HepG2 (cell line): ENCODE measurements around the gene CPEB3. TPM values are rescaled to one million over a fixed set of nuclear protein-coding genes. Genes with fewer than 3 reads are reported as not detected.

ENCODE experiments used
- ATAC-seq: fragments of 200-7000 bp; cut with Tn5 transposase; 3 replicates; pipeline ENCODE4 v1.9.1; 2020; ENCODE audit warnings: mild to moderate bottlenecking, moderate library complexity
- BruUV-seq: library from RNA; stranded (reverse); fragments of 400-500 nt; replicated peaks from 2 replicates; lab custom pipeline; 2021; lab: Mats Ljungman, UMichigan
- CTCF ChIA-PET: fragments of 300-600 bp; formaldehyde crosslinking; extraction: SDS; loops from one replicate; lab custom pipeline; 2021; ENCODE audit warnings: low total read pairs, inconsistent platforms, low intra/inter-chr PET ratio; lab: Yijun Ruan, JAX
- POLR2A ChIA-PET: fragments of 350-600 bp; sonication (Branson Sonifier 250); formaldehyde crosslinking; loops from one replicate; lab custom pipeline; 2020; ENCODE audit warnings: antibody characterized with exemption, inconsistent platforms; lab: Yijun Ruan, JAX
- DNase-seq: peaks from one replicate; pipeline ENCODE4 v3.0.0-alpha.2; 2015; ENCODE audit warnings: low spot score
- FAIRE-seq: peaks from 3 replicates; lab custom pipeline; 2011; peaks lifted over from hg19 to GRCh38; lab: Jason Lieb, UNC
- H2AFZ ChIP-seq: one replicate; pipeline ENCODE4 v1.6.1; 2011; ENCODE audit warnings: low read length, inconsistent platforms
- H3K27ac ChIP-seq: fragments of 300-600 bp; 3 replicates; pipeline ENCODE4 v1.8.0; 2011; ENCODE audit warnings: mixed run types, mild to moderate bottlenecking, mixed read lengths, low read length, inconsistent platforms; ENCODE audit not compliant: insufficient read depth; ENCODE audit errors: extremely low read length
- H3K27me3 ChIP-seq, 2 experiments: fragments of 200-600 bp in 1 of 2; 2 replicates in 1 of 2; 3 replicates in 1 of 2; pipeline versions ENCODE4 v1.6.0 to v1.8.0; 2011; ENCODE audit warnings: low read length in 2 of 2, mild to moderate bottlenecking in 2 of 2, moderate library complexity in 2 of 2, inconsistent platforms in 1 of 2; ENCODE audit not compliant: insufficient read depth in 2 of 2, control insufficient read depth in 1 of 2
- H3K36me3 ChIP-seq, 2 experiments: fragments of 200-600 bp in 1 of 2; replicated peaks in 1 of 2; 2 replicates in 1 of 2; 3 replicates in 1 of 2; pipeline versions ENCODE4 v1.5.1 to v1.8.0; 2011; ENCODE audit warnings: low read length in 2 of 2, inconsistent platforms in 1 of 2; ENCODE audit not compliant: insufficient read depth in 2 of 2, control insufficient read depth in 1 of 2
- H3K4me1 ChIP-seq: 2 replicates; pipeline ENCODE4 v1.5.1; 2012; ENCODE audit warnings: low read length, inconsistent platforms; ENCODE audit not compliant: insufficient read depth
- H3K4me2 ChIP-seq: 2 replicates; pipeline ENCODE4 v1.6.0; 2011; ENCODE audit warnings: low read depth, low read length, inconsistent platforms
- H3K4me3 ChIP-seq, 3 experiments: fragments of 200-600 bp in 1 of 3; sonication (generic), shearing (Covaris generic) in 1 of 3; replicated peaks in 1 of 3; 2 replicates each; pipeline ENCODE4 v1.5.1; 2011 to 2016; ENCODE audit warnings: low read length in 3 of 3, inconsistent platforms in 2 of 3, low read depth in 2 of 3, mild to moderate bottlenecking in 2 of 3, control low read depth in 1 of 3, mixed read lengths in 1 of 3; ENCODE audit not compliant: insufficient read depth in 1 of 3
- H3K79me2 ChIP-seq: one replicate; pipeline ENCODE4 v1.6.1; 2011; ENCODE audit warnings: low read length, inconsistent platforms; ENCODE audit not compliant: insufficient read depth
- H3K9ac ChIP-seq: 2 replicates; pipeline ENCODE4 v1.6.0; 2011; ENCODE audit warnings: mild to moderate bottlenecking, low read depth, low read length, inconsistent platforms; ENCODE audit not compliant: insufficient read depth
- H3K9me3 ChIP-seq: 2 replicates; pipeline ENCODE4 v1.5.1; 2012; ENCODE audit warnings: mild to moderate bottlenecking, low read length
- H4K20me1 ChIP-seq: 2 replicates; pipeline ENCODE4 v1.6.0; 2011; ENCODE audit warnings: inconsistent platforms, mild to moderate bottlenecking, low read length, moderate library complexity; ENCODE audit not compliant: insufficient read depth
- ATF7-NPFF ChIP-seq: sonication (generic); formaldehyde crosslinking; IDR thresholded peaks from 2 replicates; pipeline ENCODE4 v1.8.1; 2023; ENCODE audit warnings: mild to moderate bottlenecking, low read depth, missing genetic modification reagents, moderate library complexity
- CC2D1A ChIP-seq: sonication (generic); formaldehyde crosslinking; IDR thresholded peaks from 2 replicates; pipeline ENCODE4 v1.8.1; 2023; ENCODE audit warnings: mild to moderate bottlenecking, missing genetic modification reagents
- HDAC2 ChIP-seq: sonication (generic); formaldehyde crosslinking; IDR thresholded peaks from 2 replicates; pipeline ENCODE4 v1.4.0; 2020; ENCODE audit warnings: missing genetic modification reagents
- JUNB ChIP-seq: sonication (generic); formaldehyde crosslinking; IDR thresholded peaks from 2 replicates; pipeline ENCODE4 v1.8.0; 2022; ENCODE audit warnings: missing genetic modification reagents, mild to moderate bottlenecking, borderline replicate concordance
- KDM2A ChIP-seq: sonication (generic); formaldehyde crosslinking; IDR thresholded peaks from 2 replicates; pipeline ENCODE4 v1.4.0; 2020; ENCODE audit warnings: low read depth, missing genetic modification reagents, borderline replicate concordance
- PHF20 ChIP-seq: sonication (generic); formaldehyde crosslinking; IDR thresholded peaks from 2 replicates; pipeline ENCODE4 v1.5.0; 2020; ENCODE audit warnings: mild to moderate bottlenecking, missing genetic modification reagents
- SIX4 ChIP-seq: sonication (generic); formaldehyde crosslinking; IDR thresholded peaks from 2 replicates; pipeline ENCODE4 v1.4.0; 2020; ENCODE audit warnings: missing genetic modification reagents
- ZNF205 ChIP-seq: IDR thresholded peaks from 2 replicates; pipeline ENCODE4 v1.6.1; 2018; ENCODE audit warnings: missing biosample characterization, missing genetic modification reagents
- ZNF430 ChIP-seq: sonication (generic); formaldehyde crosslinking; IDR thresholded peaks from 2 replicates; pipeline ENCODE4 v1.9.0; 2021; ENCODE audit warnings: mild to moderate bottlenecking, missing genetic modification reagents
- ZNF800 ChIP-seq: sonication (generic); formaldehyde crosslinking; IDR thresholded peaks from 2 replicates; pipeline ENCODE4 v1.4.0; 2020; ENCODE audit warnings: missing genetic modification reagents
- WGBS: methylation state at CpG from one replicate; pipeline ENCODE4 v1.1.6; 2017; ENCODE audit warnings: low lambda C conversion rate; 5-methylcytosine and 5-hydroxymethylcytosine counted together
- in situ Hi-C: cut with HindIII; loops from 2 replicates; pipeline ENCODE4 v1.10.0; 2017; ENCODE audit warnings: low pct_unique_long_range_greater_than_20kb; ENCODE audit not compliant: extremely low pct_ligation_motif_present
- intact Hi-C: fragments of 100-400 bp; cut with micrococcal nuclease; formaldehyde crosslinking; loops from one replicate; pipeline ENCODE4 v1.10.0; 2022; ENCODE audit not compliant: unreplicated experiment
- polyA plus RNA-seq, 8 experiments: library from polyadenylated mRNA; depleted of rRNA in 3 of 8; stranded (reverse) in 7 of 8; unstranded in 1 of 8; fragments of >200 nt; fragmentation: Illumina TruSeq in 4 of 8; extraction: Trizol in 4 of 8; gene quantifications; 2 replicates each; pipeline versions ENCODE4 v1.2.1 to v1.2.3, GENCODE V29; 2011 to 2016; ENCODE audit warnings: low read depth in 4 of 8, missing spikeins in 1 of 8, mixed read lengths in 1 of 8; ENCODE audit not compliant: insufficient read depth in 1 of 8
- total RNA-seq, 5 experiments: library from RNA; depleted of rRNA; stranded (reverse); fragments of >200 nt; fragmentation: Illumina TruSeq; extraction: Trizol; gene quantifications; 2 replicates each; pipeline ENCODE4 v1.2.3, GENCODE V29; 2016; ENCODE audit warnings: low read depth in 1 of 5
- TF ChIP-seq, protein P1 (sequence below): sonication (generic); formaldehyde crosslinking; IDR thresholded peaks from 2 replicates; pipeline ENCODE4 v1.4.0; 2020; ENCODE audit warnings: missing genetic modification reagents, borderline replicate concordance
- TF ChIP-seq, protein P2 (sequence below): sonication (generic); formaldehyde crosslinking; IDR thresholded peaks from 2 replicates; pipeline ENCODE4 v1.4.0; 2020; ENCODE audit warnings: missing genetic modification reagents, borderline replicate concordance

The CPEB3 gene
- total and polyA plus RNA-seq, 2 of the 13 experiments (the other 11 are each of a cell fraction or from before 2014, with no cell fraction given) = 0.66 to 0.70 TPM

DNA sequence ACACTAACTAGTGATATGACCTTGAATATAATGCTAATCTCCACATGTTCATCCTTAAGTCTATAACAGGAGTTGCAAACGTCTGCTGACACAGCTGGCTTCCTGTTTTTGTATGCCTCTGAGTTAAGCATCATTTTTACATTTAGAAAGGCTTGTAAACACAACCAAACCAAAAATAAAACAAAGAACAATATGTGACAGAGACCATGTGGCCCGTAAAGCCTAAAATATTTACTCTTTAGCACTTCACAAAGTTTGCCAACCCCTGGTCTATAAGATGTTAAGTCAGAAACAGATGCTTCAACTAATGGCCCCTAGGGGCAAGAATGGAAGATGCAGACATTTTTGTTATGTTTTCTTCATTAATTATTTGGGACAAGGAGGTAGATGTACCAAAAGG is 109.3 kb downstream of the CPEB3 start:
- ATAC-seq (no peak), DNase-seq (peak; percentile 8), FAIRE-seq (no peak)
- no peak overlapping the region for H2AFZ ChIP-seq
- no peak overlapping the region for H3K4me3 ChIP-seq
- H3K9ac ChIP-seq = no peak overlapping the region
- ChIA-PET CTCF (no interaction called here), POLR2A (no interaction called here)
- H3K4me2 ChIP-seq = no peak overlapping the region
- in situ Hi-C loops = no loop called here
- H3K27ac ChIP-seq = no peak overlapping the region
- H3K36me3 ChIP-seq = peaks cover 0 to 9% of the 10 kb centered on the region in 2 experiments; a peak in 1 of 5 replicates
- no TSS peak for BruUV-seq
- H4K20me1 ChIP-seq = no peaks in the 10 kb centered on the region
- intact Hi-C loops = loop anchor here (5.0 kb wide), 1 partner anchor 111 kb away; the partner anchor contains the start of genes CPEB3 and MARCHF5
- H3K4me1 ChIP-seq = no peaks in the 10 kb centered on the region
- no peaks in the 10 kb centered on the region for H3K27me3 ChIP-seq
- no peaks in the 10 kb centered on the region for H3K9me3 ChIP-seq
- TF ChIP-seq JUNB (CRISPR knock-in tag) = no peak
- TF ChIP-seq HDAC2 = no peak
- no peak for TF ChIP-seq ZNF430 (CRISPR knock-in tag)
- no peak for TF ChIP-seq ZNF800 (CRISPR knock-in tag)
- TF ChIP-seq, protein P1, sequence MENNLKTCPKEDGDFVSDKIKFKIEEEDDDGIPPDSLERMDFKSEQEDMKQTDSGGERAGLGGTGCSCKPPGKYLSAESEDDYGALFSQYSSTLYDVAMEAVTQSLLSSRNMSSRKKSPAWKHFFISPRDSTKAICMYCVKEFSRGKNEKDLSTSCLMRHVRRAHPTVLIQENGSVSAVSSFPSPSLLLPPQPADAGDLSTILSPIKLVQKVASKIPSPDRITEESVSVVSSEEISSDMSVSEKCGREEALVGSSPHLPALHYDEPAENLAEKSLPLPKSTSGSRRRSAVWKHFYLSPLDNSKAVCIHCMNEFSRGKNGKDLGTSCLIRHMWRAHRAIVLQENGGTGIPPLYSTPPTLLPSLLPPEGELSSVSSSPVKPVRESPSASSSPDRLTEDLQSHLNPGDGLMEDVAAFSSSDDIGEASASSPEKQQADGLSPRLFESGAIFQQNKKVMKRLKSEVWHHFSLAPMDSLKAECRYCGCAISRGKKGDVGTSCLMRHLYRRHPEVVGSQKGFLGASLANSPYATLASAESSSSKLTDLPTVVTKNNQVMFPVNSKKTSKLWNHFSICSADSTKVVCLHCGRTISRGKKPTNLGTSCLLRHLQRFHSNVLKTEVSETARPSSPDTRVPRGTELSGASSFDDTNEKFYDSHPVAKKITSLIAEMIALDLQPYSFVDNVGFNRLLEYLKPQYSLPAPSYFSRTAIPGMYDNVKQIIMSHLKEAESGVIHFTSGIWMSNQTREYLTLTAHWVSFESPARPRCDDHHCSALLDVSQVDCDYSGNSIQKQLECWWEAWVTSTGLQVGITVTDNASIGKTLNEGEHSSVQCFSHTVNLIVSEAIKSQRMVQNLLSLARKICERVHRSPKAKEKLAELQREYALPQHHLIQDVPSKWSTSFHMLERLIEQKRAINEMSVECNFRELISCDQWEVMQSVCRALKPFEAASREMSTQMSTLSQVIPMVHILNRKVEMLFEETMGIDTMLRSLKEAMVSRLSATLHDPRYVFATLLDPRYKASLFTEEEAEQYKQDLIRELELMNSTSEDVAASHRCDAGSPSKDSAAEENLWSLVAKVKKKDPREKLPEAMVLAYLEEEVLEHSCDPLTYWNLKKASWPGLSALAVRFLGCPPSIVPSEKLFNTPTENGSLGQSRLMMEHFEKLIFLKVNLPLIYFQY = no peak
- no peak for TF ChIP-seq ZNF205 (CRISPR knock-in tag)
- no peak for TF ChIP-seq PHF20 (CRISPR knock-in tag)
- TF ChIP-seq, protein P2, sequence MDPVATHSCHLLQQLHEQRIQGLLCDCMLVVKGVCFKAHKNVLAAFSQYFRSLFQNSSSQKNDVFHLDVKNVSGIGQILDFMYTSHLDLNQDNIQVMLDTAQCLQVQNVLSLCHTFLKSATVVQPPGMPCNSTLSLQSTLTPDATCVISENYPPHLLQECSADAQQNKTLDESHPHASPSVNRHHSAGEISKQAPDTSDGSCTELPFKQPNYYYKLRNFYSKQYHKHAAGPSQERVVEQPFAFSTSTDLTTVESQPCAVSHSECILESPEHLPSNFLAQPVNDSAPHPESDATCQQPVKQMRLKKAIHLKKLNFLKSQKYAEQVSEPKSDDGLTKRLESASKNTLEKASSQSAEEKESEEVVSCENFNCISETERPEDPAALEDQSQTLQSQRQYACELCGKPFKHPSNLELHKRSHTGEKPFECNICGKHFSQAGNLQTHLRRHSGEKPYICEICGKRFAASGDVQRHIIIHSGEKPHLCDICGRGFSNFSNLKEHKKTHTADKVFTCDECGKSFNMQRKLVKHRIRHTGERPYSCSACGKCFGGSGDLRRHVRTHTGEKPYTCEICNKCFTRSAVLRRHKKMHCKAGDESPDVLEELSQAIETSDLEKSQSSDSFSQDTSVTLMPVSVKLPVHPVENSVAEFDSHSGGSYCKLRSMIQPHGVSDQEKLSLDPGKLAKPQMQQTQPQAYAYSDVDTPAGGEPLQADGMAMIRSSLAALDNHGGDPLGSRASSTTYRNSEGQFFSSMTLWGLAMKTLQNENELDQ = no peak
- TF ChIP-seq KDM2A (CRISPR knock-in tag) = no peak
- no peak for TF ChIP-seq CC2D1A
- no peak for TF ChIP-seq ATF7-NPFF (CRISPR knock-in tag)
- TF ChIP-seq SIX4 = no peak
- no peaks in the 10 kb centered on the region for H3K79me2 ChIP-seq
- 70% methylated on average over 2 of the region's 2 CpGs for WGBS
